ENCODE data around the gene MFAP2. TPM values are rescaled to one million over a fixed set of nuclear protein-coding genes. Genes with fewer than 3 reads are reported as not detected.

Gene MFAP2
- total and polyA plus RNA-seq, 2 of the 8 experiments (the other 6 are each of a cell fraction or from before 2014, with no cell fraction given), result 172 to 326 TPM

DNA sequence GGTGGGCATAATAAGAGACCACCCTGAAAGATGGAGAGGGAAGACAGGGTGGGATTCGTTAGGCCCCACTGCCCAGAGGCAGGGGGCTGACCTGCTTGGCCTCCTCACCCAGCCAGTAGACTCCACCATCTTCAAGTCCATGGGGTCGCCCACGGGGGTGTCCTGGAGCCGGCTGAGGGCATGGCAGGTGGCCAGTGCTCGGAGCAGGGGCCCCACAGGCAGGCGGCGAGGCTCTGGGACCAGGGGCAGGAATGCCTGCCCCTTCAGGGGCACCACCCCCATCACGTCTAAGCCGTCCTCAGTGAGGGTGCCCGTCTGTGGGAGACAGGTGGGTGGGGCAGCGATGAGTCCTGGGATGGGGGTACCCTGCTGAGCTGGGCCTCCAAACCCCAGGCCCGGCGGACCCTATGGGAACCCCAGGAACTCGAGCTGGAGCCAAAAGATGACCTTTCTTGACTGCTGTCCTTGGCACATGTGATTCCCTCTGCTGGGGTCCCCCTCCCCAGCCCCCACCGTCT, 13.2 kb upstream of the MFAP2 start (continued):
- TF ChIP-seq, protein P1, sequence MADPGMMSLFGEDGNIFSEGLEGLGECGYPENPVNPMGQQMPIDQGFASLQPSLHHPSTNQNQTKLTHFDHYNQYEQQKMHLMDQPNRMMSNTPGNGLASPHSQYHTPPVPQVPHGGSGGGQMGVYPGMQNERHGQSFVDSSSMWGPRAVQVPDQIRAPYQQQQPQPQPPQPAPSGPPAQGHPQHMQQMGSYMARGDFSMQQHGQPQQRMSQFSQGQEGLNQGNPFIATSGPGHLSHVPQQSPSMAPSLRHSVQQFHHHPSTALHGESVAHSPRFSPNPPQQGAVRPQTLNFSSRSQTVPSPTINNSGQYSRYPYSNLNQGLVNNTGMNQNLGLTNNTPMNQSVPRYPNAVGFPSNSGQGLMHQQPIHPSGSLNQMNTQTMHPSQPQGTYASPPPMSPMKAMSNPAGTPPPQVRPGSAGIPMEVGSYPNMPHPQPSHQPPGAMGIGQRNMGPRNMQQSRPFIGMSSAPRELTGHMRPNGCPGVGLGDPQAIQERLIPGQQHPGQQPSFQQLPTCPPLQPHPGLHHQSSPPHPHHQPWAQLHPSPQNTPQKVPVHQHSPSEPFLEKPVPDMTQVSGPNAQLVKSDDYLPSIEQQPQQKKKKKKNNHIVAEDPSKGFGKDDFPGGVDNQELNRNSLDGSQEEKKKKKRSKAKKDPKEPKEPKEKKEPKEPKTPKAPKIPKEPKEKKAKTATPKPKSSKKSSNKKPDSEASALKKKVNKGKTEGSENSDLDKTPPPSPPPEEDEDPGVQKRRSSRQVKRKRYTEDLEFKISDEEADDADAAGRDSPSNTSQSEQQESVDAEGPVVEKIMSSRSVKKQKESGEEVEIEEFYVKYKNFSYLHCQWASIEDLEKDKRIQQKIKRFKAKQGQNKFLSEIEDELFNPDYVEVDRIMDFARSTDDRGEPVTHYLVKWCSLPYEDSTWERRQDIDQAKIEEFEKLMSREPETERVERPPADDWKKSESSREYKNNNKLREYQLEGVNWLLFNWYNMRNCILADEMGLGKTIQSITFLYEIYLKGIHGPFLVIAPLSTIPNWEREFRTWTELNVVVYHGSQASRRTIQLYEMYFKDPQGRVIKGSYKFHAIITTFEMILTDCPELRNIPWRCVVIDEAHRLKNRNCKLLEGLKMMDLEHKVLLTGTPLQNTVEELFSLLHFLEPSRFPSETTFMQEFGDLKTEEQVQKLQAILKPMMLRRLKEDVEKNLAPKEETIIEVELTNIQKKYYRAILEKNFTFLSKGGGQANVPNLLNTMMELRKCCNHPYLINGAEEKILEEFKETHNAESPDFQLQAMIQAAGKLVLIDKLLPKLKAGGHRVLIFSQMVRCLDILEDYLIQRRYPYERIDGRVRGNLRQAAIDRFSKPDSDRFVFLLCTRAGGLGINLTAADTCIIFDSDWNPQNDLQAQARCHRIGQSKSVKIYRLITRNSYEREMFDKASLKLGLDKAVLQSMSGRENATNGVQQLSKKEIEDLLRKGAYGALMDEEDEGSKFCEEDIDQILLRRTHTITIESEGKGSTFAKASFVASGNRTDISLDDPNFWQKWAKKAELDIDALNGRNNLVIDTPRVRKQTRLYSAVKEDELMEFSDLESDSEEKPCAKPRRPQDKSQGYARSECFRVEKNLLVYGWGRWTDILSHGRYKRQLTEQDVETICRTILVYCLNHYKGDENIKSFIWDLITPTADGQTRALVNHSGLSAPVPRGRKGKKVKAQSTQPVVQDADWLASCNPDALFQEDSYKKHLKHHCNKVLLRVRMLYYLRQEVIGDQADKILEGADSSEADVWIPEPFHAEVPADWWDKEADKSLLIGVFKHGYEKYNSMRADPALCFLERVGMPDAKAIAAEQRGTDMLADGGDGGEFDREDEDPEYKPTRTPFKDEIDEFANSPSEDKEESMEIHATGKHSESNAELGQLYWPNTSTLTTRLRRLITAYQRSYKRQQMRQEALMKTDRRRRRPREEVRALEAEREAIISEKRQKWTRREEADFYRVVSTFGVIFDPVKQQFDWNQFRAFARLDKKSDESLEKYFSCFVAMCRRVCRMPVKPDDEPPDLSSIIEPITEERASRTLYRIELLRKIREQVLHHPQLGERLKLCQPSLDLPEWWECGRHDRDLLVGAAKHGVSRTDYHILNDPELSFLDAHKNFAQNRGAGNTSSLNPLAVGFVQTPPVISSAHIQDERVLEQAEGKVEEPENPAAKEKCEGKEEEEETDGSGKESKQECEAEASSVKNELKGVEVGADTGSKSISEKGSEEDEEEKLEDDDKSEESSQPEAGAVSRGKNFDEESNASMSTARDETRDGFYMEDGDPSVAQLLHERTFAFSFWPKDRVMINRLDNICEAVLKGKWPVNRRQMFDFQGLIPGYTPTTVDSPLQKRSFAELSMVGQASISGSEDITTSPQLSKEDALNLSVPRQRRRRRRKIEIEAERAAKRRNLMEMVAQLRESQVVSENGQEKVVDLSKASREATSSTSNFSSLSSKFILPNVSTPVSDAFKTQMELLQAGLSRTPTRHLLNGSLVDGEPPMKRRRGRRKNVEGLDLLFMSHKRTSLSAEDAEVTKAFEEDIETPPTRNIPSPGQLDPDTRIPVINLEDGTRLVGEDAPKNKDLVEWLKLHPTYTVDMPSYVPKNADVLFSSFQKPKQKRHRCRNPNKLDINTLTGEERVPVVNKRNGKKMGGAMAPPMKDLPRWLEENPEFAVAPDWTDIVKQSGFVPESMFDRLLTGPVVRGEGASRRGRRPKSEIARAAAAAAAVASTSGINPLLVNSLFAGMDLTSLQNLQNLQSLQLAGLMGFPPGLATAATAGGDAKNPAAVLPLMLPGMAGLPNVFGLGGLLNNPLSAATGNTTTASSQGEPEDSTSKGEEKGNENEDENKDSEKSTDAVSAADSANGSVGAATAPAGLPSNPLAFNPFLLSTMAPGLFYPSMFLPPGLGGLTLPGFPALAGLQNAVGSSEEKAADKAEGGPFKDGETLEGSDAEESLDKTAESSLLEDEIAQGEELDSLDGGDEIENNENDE (IDR thresholded peaks at IDR 0.05; ENCODE audit: insufficient replicate concordance, low read length), result no peak
- TF ChIP-seq CREB1 (IDR thresholded peaks at IDR 0.05) (no peak), SAP30 (IDR thresholded peaks at IDR 0.05; ENCODE audit: insufficient read depth, insufficient replicate concordance, low read length) (no peak)
